ENCODE measurements around the gene STK35.

DNA sequence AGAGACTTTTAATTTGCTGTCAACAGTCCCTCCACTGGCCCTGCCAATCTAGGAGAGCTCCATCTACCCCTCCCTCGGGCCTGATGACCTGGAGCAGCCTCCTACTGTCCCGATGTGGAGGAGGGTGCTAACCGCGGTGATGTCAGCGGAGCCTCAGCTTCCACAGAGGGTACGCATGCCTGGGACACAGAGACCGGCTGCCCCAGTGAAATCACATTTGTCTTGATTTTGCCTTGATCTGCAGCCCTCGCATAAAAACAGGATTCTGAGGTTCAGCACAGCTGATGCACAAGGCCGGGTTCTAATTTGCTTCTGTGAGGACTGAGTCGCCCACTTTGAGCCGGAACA is 77.6 kb downstream of the STK35 start:
- TF ChIP-seq, protein P1, sequence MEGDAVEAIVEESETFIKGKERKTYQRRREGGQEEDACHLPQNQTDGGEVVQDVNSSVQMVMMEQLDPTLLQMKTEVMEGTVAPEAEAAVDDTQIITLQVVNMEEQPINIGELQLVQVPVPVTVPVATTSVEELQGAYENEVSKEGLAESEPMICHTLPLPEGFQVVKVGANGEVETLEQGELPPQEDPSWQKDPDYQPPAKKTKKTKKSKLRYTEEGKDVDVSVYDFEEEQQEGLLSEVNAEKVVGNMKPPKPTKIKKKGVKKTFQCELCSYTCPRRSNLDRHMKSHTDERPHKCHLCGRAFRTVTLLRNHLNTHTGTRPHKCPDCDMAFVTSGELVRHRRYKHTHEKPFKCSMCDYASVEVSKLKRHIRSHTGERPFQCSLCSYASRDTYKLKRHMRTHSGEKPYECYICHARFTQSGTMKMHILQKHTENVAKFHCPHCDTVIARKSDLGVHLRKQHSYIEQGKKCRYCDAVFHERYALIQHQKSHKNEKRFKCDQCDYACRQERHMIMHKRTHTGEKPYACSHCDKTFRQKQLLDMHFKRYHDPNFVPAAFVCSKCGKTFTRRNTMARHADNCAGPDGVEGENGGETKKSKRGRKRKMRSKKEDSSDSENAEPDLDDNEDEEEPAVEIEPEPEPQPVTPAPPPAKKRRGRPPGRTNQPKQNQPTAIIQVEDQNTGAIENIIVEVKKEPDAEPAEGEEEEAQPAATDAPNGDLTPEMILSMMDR (IDR thresholded peaks at IDR 0.05): no peak
- no peak for TF ChIP-seq POLR2A (IDR thresholded peaks at IDR 0.05)

All from tibial nerve (tissue), 3 donors.